Measurements from ENCODE around the gene UBA52.

The UBA52 gene

GRCh38 chr19:18608805-18609716 lies 37.4 kb downstream of the UBA52 start:
- no peak for DNase-seq

- no peak for DNase-seq
Measured at GRCh38 chr19:18609717-18610051, 38.0 kb downstream of the UBA52 start.

DNA sequence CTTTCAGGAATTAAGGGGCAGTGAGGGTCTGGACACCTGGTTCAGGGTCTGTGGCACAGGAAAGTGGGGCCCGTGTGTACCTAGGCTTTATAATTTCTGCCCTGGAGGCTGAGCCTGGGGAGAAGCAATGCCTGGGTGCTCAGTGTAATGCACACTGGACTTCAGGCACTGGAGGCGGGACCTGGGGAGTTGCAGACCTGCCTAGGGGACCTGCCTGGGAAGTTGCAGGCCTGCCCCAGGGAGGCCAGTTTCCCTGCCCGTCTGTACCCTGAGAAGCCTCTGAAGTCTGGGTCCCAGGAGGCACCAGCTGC lies 38.5 kb downstream of the UBA52 start:
- DNase-seq = no peak

DNA sequence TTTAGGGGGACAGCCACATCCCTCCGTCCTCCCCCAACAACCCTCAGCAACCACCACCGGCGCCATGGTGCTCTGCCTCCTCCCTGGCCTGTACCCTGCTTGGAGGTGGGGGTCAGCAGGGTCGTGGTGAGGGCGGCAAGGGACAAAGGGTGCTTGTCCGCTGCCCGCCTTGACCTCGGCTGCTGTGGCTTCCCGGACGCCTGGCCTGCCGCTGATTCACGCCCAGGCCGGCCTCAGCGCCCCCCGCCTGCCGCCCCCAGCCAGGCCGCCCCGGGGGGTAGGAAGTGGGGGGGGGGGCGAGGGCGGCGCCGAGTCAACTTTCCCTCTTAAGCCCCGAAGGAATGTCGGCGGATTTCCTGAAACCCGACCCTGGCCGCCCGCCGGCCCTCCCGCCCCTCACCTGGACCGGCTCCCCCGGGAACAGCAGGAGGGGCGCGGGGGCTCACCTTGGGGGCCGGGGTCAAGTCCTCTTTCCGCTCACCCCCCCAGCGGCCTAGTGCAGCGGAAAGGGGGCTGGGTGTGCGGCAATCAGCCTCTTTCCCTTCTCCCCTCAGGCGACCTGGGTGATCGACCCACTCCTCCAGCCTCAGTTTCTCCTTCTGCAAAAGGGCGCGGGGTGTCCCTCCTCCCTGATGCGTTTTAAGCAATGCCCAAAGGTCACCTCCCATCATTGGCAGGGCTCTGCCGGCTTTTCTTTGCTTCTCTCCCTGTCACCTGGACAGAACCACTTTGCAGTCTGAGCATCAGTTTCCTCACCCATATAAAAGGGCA lies 39.1 kb downstream of the UBA52 start:
- DNase-seq = no peak

DNA sequence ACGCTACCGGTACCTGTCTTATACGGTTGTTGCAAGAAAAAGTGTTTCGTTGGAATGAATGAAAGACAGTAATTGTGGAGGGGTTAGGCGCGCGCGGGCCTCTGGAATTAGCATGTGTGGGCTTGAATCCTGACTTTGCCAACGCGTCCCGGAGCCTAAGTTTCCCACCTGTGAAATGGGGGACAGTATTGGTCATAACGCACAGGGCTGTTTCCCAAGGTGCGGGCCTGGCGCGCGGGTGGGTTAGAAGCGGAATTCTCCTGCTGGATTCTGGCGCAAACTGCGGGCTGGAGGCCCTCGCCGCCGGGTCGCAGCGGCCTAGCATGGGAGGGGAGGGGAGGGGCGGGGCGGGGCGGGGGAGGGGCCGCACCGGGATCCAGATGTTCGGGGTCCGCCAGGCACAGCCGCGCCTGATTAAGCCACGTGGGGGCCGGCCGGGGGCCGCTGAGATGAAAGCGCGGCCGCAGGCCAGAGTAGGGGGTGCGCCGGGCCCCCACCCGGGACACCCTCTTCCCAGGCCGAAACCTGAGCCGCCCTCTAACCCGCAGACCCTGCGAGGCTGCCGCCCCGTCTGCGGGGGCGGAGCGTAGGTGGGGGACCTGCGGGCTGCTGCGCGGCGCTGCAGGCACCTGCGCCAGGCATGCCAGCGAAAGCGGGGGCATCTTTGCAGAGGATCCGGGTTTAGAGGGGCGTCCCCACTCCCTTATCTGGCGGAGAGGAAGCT lies 39.8 kb downstream of the UBA52 start:
- DNase-seq = peak in 1 of 2 experiments; percentile 36

DNA sequence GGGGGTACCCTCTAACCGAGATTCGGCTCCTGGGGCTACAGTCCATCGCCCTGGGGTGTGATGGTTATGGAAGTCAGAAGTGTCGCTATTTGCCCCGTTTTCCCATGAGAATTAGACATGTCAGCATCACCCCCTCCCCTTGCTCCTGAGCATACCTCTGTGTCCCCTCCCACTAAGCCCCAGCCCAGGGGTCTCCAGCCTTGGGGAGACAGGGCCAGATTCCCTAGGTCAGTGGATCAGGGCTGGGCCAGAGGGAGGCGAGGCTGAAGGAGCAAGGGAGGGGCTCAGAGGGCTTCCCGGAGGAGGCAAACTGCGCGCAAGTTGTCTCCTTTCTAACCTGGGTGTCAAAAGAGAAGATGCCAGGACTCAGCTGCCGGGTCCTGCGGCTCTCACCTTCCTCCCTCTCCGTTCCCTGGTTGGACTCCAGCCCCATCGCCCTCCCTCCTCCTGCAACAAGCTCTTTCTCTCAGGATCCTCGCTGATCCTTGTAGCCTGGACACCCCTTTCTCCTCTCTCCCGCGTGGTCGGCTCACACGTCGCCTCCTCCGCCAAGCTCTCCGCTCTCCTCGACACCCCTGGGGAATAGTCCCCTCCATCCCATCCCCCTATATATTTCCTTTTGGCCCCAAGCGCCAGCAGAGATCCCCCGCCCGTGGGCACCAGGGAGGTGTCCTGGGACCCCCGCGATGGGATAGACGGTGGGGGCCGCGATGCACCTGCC lies 40.6 kb downstream of the UBA52 start:
- no peak for DNase-seq

DNA sequence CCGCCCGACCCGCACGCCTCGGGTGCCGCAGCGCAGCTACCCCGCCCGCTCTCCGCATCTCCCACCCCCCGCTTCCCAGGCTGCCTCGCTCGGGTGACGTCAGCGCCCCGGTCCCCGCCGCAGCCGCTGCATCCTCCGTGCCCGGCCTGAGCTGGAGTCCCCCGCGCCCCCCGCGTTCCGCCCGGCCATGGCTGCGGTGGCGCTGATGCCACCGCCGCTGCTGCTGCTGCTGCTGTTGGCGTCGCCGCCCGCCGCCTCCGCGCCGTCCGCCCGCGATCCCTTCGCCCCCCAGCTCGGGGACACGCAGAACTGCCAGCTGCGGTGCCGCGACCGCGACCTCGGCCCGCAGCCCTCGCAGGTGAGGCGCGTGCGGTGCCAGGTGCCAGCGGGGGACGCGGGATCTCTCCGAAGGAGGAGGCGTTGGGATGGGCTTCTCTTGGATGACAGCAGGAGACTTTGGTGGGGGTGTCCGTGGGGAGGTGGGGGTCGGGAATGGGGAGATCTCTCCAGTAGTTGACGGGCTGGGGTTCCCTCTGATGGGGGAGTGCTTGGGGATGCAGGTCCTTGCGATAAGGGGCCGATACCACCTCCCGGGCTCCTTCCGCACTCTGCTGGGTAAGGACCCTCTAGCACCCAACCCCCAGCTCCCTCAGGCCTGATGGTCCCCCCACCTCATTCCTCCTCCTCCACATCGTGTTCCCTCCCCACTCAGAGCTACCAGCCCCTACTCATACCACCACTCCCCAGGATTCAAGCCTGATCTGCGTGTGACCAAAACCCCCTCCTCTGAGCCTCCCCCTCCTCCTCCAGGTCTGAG lies 41.3 kb downstream of the UBA52 start, which contains the start of gene TMEM59L:
Gene TMEM59L (plus strand): TSS at position 99 of the 817 bp plus-strand sequence. CDS start 89 bp downstream, at position 188.
- peak; percentile 40 to 48 for DNase-seq

- no peak for DNase-seq
Measured at GRCh38 chr19:18613589-18614234, 42.1 kb downstream of the UBA52 start.

GRCh38 chr19:18616023-18616422 lies 44.4 kb downstream of the UBA52 start:
- no peak for DNase-seq

DNA sequence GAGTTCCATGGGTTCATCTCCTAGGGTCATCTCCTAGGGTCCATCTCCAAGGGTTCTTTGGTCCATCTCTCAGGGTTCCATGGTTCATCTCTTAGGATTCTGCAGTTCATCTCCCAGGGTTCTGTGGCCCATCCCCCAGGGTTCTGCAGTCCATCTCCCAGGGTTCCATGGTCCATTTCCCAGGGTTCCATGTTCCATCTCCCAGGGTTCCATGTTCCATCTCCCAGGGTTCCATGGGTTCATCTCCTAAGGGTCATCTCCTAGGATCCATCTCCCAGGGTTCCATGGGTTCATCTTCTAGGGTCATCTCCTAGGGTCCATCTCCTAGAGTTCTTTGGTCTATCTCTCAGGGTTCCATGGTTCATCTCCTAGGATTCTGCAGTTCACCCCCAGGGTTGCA lies 45.9 kb downstream of the UBA52 start:
- no peak for DNase-seq

DNA sequence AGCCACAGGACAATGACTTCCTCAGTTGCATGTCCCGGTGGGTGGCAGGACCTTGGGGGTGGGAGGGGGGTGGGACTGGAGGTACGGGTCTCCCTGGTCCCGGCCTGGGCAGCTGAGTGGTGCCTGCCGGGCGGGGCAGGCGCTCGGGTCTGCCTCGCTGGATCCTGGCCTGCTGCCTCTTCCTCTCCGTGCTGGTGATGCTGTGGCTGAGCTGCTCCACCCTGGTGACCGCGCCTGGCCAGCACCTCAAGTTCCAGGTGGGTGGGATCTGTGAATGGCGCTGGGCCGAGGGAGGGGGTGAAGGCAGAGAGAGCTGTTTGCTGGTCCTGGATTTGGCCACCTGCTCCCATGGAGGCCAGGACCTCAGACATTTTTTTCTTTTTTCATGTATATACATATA lies 46.6 kb downstream of the UBA52 start:
- no peak for DNase-seq

DNA sequence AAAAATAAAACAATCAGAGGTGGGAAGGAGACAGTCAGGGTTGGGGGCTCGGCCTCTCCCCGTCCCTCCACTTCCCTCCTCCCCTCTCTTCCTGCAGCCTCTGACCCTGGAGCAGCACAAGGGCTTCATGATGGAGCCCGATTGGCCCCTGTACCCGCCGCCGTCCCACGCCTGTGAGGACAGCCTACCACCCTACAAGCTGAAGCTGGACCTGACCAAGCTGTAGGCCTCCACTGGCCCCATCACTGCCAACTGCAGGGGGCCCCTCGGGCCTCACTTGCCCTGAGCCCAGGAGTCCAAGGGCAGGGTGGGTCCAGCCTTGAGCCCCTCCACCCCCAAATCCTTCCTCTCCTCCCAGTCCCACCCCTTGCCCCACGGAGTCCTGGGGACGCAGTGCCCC lies 48.7 kb downstream of the UBA52 start:
- DNase-seq = no peak

GRCh38 chr19:18620902-18621301 lies 49.2 kb downstream of the UBA52 start:
- DNase-seq = no peak

- no peak for DNase-seq
Measured at GRCh38 chr19:18626906-18627305, 55.2 kb downstream of the UBA52 start.

Data from activated CD4-positive, alpha-beta T cell treated with anti-CD3 and anti-CD28 coated beads, Interleukin-2, amount 50 U/mL, for 4 hours (primary cell).